HG02642 (cell line): Measurements from ENCODE around the gene STYX.

Experiments used
- ATAC-seq: cut with Tn5 transposase; IDR thresholded peaks from one replicate; pipeline ENCODE4 v1.9.1; 2021; ENCODE audit warnings: mild to moderate bottlenecking; ENCODE audit not compliant: unreplicated experiment, poor library complexity

STYX gene

DNA sequence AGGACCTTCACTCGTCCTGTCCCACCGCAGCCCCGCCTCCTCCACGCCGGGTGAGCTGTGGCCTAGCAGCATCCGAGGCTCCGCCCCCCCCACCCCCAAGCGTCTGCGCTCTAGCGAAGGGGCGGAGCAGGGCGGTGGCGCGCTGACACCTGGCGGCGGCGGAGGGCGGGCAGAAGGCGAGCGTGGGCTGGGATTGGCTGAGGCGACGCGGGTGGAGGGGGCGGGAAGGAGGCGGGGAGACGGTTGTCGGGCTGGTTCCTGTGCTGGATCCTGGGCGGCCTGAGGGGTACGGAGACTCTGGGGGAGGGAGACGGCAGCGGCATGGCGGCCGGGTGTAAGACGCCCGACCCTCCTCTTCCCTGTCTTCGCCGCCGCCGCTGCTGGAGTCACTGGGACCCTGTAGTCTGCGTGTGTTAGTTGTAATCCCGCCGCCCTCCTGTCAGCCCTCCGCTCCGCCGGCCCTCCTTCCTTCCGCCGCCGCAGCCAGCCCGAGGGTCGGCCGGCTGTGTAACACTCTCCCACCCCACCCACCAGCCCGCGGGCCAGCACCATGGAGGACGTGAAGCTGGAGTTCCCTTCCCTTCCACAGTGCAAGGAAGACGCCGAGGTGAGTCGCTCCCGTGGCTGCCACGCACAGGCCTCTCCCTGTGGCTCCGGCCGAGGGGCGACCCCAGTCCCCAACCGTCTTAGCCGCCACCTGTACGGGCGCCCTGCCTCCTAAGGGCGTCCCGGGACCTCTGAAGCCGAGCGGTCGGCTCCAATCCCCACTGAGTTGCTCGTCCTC, at the start of gene STYX:
TSS of gene STYX (plus strand) at position 242 of the 784 bp plus-strand sequence. CDS start at position 551, 309 bp downstream.
- ATAC-seq, result peak; percentile 95

DNA sequence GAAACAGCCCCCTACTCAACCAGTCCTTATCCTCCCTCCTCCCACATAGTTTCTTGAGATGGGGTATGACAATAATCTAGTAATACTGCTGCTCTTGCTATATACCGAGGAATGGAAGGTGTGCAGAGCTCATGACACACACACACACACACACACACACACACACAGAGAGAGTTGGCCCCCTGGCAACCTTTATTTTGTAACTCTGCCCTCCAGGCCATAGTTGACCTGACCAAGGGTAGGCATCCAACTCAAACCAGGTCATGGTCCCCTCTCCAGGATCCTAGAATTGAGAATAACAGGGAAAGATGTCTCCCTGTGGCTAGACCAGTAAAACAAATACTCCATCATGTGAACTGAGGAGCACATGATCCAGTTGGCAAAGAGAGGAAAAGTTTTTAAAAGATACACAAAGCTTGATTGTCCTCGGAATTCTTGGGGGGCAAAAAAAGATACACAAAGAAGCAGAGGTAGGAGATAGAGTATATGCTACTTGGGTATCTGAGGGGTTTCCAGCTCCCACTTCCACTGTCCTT, 45.9 kb upstream of the STYX start:
- ATAC-seq, result no peak

GRCh38 chr14:52686176-52686575, 43.8 kb upstream of the STYX start:
- no peak for ATAC-seq

DNA sequence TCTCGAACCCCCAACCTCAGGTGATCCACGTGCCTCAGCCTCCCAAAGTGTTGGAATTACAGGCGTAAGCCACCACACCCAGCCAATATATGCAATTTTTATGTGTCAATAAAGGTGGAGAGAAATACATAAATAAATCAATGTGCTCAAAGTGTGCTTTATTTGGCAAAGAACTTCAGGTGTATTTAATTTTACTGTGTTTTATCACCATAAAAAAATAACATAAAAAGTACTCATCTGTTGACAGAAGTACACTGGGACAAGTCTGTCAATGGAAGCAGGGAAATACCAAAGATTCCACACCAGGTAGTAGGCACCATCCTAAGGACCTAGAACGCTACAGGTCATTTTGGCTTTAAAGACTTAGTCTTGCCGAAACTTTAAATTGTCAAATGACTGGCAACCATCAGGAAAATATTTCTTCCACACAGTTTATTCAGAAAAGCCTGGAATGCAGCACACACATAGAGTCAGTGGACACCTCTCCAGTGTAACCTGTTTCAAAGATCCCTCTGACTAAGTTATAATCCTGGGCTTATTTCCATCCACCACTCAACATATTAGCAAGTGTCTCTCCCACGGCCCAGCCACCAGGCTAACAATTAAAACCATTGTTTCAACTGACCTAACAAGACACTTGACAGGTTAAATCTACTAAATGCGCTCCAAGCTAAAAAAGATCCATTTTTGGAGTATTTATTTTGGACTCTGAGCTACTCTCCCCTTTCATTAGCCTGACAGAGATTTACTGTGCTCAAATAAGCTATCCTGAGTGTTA, 38.8 kb upstream of the STYX start:
- no peak for ATAC-seq

DNA sequence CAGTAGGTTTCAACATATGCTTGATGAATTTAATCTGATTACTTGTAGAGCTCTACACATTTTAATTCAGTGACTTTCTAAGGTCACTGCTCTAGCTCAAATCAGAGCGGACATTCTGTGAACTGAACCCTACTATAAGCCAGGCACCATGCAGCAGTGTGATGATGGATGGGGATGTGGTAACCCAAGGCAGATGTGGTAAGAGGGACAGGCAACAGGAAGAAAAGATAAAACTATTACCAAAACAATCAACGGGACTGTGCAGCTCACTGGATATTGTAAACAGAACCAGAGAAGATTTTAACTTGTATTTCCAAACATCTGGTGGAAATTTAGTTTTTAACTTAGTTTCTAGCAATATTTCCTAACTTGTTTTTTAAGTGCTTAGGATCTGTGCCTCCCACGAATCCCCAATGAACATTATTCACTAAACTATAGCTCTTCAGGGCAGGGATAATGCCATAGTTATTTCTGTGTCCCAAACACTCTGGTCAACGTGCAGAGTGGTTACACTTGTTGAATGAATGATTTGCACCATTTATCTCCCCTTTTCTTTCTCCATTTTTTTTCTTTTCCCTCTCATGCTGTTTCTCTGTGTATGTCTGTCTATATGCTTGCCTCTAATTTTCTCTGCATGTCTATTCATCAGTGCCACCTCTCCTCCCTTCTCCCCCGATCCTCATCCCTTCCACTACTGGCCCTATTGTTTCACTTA, 37.6 kb upstream of the STYX start:
- no peak for ATAC-seq

DNA sequence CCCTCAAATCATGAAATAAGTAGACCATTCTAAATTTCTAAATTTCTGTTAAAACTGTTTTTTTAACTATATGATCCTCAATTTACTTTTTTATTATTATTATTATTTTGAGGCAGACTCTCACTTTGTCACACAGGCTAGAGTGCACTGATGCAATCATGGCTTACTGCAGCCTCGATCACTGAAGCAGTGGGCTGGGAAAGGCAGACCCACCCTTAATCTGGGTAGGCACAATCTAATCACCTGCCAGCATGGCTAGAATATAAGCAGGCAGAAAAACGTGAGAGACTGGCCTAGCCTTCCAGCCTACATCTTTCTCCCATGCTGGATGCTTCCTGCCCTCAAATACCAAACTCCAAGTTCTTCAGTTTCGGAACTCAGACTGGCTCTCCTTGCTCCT, 36.9 kb upstream of the STYX start:
- no peak for ATAC-seq

GRCh38 chr14:52693532-52693931, 36.4 kb upstream of the STYX start:
- ATAC-seq, result no peak

- peak; percentile 58 for ATAC-seq
These were observed 35.0 kb upstream of the STYX start for GRCh38 chr14:52694761-52695480.

DNA sequence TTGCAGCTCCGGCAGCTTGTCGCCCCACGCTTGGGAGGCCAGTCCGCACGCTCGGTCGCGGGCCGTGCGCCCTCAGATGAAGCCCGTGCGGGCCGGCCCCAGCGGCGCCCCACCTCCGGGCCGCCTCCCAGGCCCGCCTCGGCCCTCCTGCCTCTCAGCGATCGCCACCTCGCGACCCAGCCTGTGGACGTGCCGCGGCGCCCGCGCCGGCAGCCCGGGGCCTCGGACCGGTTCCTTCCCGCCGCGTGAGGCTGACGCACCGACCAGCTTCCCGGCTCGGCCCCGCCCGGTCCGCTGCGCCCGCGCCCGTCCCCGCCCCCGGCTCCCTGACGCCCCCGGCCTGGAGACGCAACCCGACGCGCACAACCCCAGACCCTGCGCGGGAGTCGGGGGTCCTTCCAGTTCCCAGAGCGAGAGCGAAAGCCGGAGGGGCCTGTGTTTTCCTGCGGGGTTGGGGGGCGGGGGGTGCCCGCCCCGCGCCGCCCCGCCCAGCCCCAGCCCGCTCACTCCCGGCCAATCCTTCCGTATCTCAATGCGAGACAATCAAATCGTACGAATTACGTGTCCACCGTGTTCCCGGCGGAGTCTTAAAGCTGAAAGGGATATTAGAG, 34.4 kb upstream of the STYX start, which contains the start of gene ERO1A:
TSS of gene ERO1A (minus strand) at position 78 of the 611 bp plus-strand sequence. CDS start at position 1, 77 bp downstream.
- peak; percentile 82 for ATAC-seq

GRCh38 chr14:52700701-52701172, 29.2 kb upstream of the STYX start:
- ATAC-seq, result no peak

GRCh38 chr14:52701223-52701622, 28.7 kb upstream of the STYX start:
- ATAC-seq, result no peak

- no peak for ATAC-seq
These were observed 26.7 kb upstream of the STYX start for GRCh38 chr14:52703225-52703624.

DNA sequence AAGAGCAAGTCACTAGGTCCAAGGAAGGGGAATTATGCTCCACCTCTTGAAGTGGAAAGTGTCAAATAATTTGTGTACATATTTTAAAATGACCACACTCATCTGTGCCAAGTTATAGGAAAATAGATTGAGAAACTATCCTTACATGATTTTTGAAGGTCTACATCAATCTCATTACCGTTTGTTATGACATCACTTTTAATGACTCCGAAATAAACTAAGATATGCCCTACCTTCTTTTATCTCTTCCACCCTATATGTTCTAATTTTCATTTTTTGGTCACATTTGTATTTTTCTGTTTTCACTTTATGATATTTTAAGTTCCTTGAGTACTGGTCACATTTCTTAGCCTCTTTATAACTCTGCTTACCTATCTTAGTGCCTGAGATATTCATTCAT, 26.3 kb upstream of the STYX start:
- no peak for ATAC-seq

- ATAC-seq, result no peak
These were observed 23.7 kb upstream of the STYX start for GRCh38 chr14:52706286-52706685.

DNA sequence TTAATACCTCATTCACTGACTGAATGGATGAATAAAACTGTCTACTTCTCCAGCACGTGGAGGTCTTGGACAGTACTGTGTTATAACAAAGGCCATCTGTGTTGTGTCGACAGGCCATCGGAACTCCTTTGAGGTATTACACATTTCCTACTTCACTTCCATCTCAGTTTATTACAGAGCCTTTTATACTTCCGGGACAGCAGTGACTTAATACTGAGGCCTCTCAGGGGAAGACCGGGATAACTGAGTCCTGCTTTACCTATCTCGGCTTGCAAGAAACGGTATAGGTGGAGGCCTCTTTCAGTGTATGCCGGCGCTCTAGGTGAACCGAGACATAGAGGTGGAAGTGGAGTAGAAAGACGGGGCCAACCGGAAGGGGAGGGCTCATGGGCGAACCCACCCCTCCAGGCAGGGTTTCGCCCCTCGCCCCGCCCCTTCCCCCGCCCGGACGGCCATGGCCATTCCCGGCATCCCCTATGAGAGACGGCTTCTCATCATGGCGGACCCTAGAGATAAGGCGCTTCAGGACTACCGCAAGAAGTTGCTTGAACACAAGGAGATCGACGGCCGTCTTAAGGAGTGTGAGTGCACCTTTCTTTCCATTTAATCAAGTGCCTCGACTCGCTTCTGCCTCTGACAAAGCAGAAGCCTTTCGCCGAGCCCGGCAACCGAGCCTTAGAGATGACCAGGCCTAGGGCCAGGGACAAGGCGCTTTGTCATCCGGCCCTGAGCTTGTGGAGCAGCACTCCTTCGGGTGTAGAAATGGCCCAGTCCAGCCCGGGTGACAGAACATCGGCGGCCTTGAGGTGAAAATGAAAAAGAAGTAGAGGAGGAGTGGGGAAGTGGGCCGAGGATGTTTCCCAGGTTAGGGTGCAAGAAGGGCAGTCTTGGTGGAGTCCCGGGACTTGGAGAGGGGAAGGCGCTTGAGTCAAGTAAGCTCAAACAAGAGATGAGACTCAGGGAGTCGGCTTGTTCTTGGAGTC, 23.0 kb upstream of the STYX start, which contains the start of gene PSMC6:
TSS of gene PSMC6 (plus strand) at position 477 of the 983 bp plus-strand sequence. CDS start at position 497, 20 bp downstream.
- ATAC-seq, result peak; percentile 98

DNA sequence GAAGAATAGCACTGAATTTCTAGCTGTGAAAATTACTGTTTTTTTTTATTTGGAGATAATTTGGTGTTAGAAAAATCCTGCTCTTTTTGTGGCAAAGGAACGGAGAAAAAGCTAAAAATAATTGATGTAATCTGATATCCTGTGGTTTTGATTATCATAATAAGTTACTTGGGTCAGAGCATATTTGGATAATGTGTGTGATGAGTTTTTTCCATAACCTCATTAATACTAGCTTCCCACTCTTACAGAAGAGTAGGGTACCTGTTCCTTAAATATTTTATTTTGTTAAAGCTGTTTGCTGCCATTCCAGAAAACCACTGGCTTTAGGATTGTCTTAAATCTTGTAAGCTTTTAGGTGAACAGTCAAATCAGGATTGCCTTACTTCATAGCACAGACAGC, 18.3 kb upstream of the STYX start:
- ATAC-seq, result no peak

- no peak for ATAC-seq
These were observed 13.8 kb upstream of the STYX start for GRCh38 chr14:52716155-52716554.
